ENCODE data around the gene ARHGEF40. TPM values are rescaled to one million over a fixed set of nuclear protein-coding genes. Genes with fewer than 3 reads are reported as not detected.

ARHGEF40 gene
- total RNA-seq, 4 donors from 2014 or later: 72.5 to 128 (median 80.9) TPM

- H3K4me3 ChIP-seq: no peak overlapping the region
- 79 to 80% methylated on average over 1 of the region's 1 CpG for WGBS, 2 donors
- no peak for TF ChIP-seq CTCF (IDR thresholded peaks at IDR 0.05)
- TF ChIP-seq EP300 (IDR thresholded peaks at IDR 0.05): no peak
- no peak for TF ChIP-seq POLR2A (IDR thresholded peaks at IDR 0.05)
These were observed 53.3 kb downstream of the ARHGEF40 start for GRCh38 chr14:21123429-21123828.

GRCh38 chr14:21133901-21134300, 63.8 kb downstream of the ARHGEF40 start:
- H3K4me1 ChIP-seq: no peaks in the 10 kb centered on the region
- no peaks in the 10 kb centered on the region for H3K27me3 ChIP-seq
- no peaks in the 10 kb centered on the region for H3K36me3 ChIP-seq
- no peak overlapping the region for H3K4me3 ChIP-seq
- no peak for DNase-seq (ENCODE audit: low spot score in 2 of 2)
- H3K27ac ChIP-seq: no peak overlapping the region
- WGBS, 2 donors: 34 to 71% methylated on average over 1 of the region's 1 CpG
- H3K9me3 ChIP-seq: no peaks in the 10 kb centered on the region
- TF ChIP-seq CTCF (IDR thresholded peaks at IDR 0.05) (no peak), EP300 (IDR thresholded peaks at IDR 0.05) (no peak), POLR2A (IDR thresholded peaks at IDR 0.05) (no peak)

More at GRCh38 chr14:21123429-21123828, 53.3 kb downstream of the ARHGEF40 start:
- no peak overlapping the region for H3K27ac ChIP-seq
- H3K36me3 ChIP-seq: no peaks in the 10 kb centered on the region
- H3K4me1 ChIP-seq: no peaks in the 10 kb centered on the region
- H3K9me3 ChIP-seq: no peaks in the 10 kb centered on the region
- DNase-seq (ENCODE audit: low spot score in 2 of 2): no peak
- H3K27me3 ChIP-seq: no peaks in the 10 kb centered on the region

- Histone ChIP-seq H3K27me3 (no peaks in the 10 kb centered on the region), H3K9me3 (no peaks in the 10 kb centered on the region), H3K4me1 (no peaks in the 10 kb centered on the region), H3K36me3 (no peaks in the 10 kb centered on the region), H3K4me3 (no peak overlapping the region), H3K27ac (no peak overlapping the region)
- 14 to 20% methylated on average over 1 of the region's 1 CpG for WGBS, 2 donors
- no peak for DNase-seq (ENCODE audit: low spot score in 2 of 2)
- TF ChIP-seq CTCF (IDR thresholded peaks at IDR 0.05) (peak; percentile 33 to 76 (median 36)), POLR2A (IDR thresholded peaks at IDR 0.05) (no peak)
These were observed 65.9 kb downstream of the ARHGEF40 start for GRCh38 chr14:21136024-21136423.

Small RNAs within 50 kb of the gene (small RNA-seq; reads per million reads assigned to genes)
- not detected for gene RNU6-252P

Other genes with a start within 250 kb of the ARHGEF40 start
- under 1 TPM in 1 of 4 donors, not detected in 3; 0.63 TPM for gene RNASE3, start 178.9 kb upstream of the ARHGEF40 start, total RNA-seq
- 1 to 10 TPM in 2 of 4 donors, under 1 TPM in 1, not detected in 1; 0.59 to 3.5 (median 1.3) TPM for gene RNASE2, start 114.8 kb upstream of the ARHGEF40 start, total RNA-seq
- gene METTL17, start 80.3 kb upstream of the ARHGEF40 start, total RNA-seq: 100 to 1,000 TPM in 3 of 4 donors, 10 to 100 TPM in 1; 61.5 to 134 (median 122) TPM
- not detected for gene SLC39A2, start 71.0 kb upstream of the ARHGEF40 start, total RNA-seq
- gene NDRG2, start 45.2 kb upstream of the ARHGEF40 start, total RNA-seq: 100 to 1,000 TPM; 370 to 971 (median 750) TPM
- not detected for gene TPPP2, start 40.1 kb upstream of the ARHGEF40 start, total RNA-seq
- not detected for gene RNASE13, start 35.5 kb upstream of the ARHGEF40 start, total RNA-seq
- not detected for gene RNASE7, start 27.9 kb upstream of the ARHGEF40 start, total RNA-seq
- not detected for gene RNASE8, start 12.5 kb upstream of the ARHGEF40 start, total RNA-seq
- gene ZNF219, start 28.4 kb downstream of the ARHGEF40 start, total RNA-seq: 10 to 100 TPM; 28.6 to 90.3 (median 34.9) TPM
- under 1 TPM in 2 of 4 donors, not detected in 2; 0.44 to 0.63 TPM for gene TMEM253, start 30.8 kb downstream of the ARHGEF40 start, total RNA-seq
- under 1 TPM in 1 of 4 donors, not detected in 3; 0.39 TPM for gene OR5AU1, start 85.8 kb downstream of the ARHGEF40 start, total RNA-seq
- gene HNRNPC, start 199.1 kb downstream of the ARHGEF40 start, total RNA-seq: 100 to 1,000 TPM; 349 to 485 (median 426) TPM
- under 1 TPM in 3 of 4 donors, not detected in 1; 0.22 to 0.90 (median 0.78) TPM for gene RPGRIP1, start 209.8 kb downstream of the ARHGEF40 start, total RNA-seq

Data from tibial nerve (tissue), 4 donors.